GM12873 (cell line): ENCODE results near the gene ANKMY1.

Source experiments
- TF ChIP-seq, protein P1 (sequence below): IDR thresholded peaks from 2 replicates; pipeline ENCODE4 v1.5.1; 2012; ENCODE audit warnings: low read depth, mild to moderate bottlenecking, moderate library complexity, low read length, control low read depth; ENCODE audit not compliant: insufficient read depth; ENCODE audit errors: missing control alignments

The ANKMY1 gene

DNA sequence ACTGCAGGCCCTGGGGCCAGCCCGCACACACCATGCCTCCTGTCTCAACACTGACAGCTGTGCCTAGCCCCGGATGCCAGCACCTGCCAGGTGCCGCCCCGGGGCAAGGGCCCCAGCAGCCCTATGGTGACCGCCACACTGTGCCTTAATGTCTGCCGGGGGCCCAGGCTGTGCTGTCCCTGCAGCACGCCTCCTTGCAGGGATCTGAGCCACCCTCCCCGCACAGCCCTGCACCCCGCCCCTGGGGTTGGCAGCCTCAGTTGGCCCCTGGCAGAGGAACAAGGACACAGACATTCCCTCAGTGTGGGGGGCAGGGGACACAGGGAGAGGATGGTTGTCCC lies 20.3 kb upstream of the ANKMY1 start:
- TF ChIP-seq, protein P1, sequence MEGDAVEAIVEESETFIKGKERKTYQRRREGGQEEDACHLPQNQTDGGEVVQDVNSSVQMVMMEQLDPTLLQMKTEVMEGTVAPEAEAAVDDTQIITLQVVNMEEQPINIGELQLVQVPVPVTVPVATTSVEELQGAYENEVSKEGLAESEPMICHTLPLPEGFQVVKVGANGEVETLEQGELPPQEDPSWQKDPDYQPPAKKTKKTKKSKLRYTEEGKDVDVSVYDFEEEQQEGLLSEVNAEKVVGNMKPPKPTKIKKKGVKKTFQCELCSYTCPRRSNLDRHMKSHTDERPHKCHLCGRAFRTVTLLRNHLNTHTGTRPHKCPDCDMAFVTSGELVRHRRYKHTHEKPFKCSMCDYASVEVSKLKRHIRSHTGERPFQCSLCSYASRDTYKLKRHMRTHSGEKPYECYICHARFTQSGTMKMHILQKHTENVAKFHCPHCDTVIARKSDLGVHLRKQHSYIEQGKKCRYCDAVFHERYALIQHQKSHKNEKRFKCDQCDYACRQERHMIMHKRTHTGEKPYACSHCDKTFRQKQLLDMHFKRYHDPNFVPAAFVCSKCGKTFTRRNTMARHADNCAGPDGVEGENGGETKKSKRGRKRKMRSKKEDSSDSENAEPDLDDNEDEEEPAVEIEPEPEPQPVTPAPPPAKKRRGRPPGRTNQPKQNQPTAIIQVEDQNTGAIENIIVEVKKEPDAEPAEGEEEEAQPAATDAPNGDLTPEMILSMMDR, result no peak

DNA sequence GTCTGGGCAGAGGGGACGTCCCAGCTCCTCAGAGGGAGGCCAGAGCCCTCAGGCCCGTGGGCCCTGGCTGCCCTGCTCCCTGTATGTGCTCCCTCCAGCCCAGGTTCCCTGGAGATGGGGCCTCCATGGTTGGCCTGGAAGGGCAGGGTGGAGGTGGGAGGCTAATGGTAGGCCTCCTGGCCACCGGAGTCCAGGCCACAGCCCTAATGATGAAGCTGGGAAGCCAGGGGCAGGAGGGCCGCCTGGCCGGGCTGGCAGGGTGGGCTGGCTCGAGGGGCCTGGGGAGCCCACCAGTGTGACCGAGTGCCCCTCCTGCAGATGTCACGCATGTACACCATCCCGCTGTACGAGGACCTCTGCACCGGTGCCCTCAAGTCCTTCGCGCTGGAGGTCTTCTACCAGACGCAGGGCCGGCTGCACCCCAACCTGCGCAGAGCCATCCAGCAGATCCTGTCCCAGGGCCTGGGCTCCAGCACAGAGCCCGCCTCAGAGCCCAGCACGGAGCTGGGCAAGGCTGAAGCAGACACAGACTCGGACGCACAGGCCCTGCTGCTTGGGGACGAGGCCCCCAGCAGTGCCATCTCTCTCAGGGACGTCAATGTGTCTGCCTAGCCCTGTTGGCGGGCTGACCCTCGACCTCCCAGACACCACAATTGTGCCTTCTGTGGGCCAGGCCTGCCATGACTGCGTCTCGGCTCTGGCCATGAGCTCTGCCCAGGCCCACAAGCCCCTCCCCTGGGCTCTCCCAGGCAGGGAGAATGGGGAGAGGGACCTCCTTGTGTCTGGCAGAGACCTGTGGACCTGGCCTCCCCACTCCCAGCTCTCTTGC lies 19.7 kb upstream of the ANKMY1 start:
- TF ChIP-seq, protein P1, result no peak

DNA sequence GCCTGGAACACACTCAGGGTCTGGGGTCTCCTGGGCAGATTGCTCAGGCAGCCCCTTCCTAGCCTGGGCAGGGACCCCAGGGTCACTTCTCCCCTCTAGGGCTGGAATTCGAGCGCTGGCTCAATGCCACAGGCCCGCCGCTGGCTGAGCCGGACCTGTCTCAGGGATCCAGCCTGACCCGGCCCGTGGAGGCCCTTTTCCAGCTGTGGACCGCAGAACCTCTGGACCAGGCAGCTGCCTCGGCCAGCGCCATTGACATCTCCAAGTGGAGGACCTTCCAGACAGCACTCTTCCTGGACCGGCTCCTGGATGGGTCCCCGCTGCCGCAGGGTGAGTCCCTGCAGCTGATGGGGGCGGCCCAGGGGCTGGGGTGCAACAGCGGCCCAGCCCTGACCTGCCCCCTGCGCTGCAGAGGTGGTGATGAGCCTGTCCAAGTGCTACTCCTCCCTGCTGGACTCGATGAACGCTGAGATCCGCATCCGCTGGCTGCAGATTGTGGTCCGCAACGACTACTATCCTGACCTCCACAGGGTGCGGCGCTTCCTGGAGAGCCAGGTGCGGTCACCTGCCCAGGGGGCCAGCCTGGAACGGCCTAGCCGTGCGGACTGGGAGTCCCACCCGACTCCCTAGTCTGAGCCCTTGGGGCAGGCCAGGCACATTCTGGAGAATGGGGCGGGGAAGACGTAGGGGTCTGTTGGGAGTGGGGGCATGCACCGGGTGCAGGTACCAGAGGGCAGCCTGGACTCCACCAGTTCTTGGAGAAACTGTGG lies 18.8 kb upstream of the ANKMY1 start:
- TF ChIP-seq, protein P1, result no peak

DNA sequence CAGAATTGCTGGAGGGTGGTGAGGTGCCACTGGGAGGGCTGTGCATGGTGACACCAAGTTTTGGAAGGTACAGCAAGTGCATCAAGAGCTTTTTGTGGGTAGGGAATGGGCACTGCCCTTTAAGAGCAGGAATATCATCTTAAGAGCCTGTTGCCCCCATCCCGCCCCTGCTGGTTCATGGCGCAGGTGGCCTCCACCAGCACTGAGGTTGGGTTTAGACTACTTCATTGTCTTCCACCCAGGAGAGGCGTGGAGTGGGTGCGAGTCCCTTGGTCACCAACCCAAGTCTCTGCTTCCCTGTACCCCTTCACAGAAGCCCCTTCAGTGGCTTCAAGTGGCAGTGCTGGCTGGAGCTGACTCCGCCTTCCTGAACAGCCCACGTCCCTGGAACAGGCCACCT lies 18.2 kb upstream of the ANKMY1 start:
- TF ChIP-seq, protein P1, result no peak

DNA sequence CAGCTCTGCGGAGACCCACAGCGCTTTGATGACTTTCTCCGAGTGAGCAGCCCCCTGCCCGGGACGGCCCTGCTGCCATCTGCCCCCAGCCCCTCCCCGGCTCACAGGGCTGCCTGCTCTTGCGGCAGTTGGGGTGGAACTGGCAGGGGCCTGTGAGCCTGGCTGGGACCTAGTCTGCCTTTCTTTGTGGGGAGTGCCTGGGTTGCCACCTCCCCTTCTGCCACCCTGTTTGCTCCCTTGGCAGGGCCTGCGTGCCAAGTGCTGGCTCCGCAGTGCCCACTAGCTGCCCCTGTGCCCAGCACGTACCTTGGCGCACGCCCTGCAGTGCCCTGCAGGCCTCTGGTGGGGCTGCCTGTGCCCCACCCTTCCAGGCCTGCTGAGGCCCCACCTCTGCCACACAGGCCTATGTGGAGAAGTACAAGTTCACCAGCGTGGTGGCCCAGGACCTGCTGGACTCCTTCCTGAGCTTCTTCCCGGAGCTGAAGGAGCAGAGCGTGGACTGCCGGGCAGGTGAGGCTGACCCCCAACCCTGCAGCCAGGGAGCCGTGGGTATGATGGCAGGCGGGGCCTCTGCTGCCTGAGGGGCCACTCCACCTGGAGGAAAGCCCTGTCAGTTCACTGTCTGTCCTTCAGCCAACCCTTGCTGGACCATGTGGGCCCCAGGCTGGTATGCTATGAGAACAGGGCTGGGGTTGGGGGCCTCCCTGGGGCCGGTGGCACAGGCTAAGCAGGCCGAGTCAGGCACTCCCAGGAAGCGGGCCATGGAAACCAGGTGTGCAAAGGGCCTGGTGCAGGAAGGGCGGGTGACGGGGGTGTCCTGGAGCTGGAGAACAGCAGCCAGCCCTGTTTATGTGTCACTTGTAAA lies 17.5 kb upstream of the ANKMY1 start:
- TF ChIP-seq, protein P1, result no peak

DNA sequence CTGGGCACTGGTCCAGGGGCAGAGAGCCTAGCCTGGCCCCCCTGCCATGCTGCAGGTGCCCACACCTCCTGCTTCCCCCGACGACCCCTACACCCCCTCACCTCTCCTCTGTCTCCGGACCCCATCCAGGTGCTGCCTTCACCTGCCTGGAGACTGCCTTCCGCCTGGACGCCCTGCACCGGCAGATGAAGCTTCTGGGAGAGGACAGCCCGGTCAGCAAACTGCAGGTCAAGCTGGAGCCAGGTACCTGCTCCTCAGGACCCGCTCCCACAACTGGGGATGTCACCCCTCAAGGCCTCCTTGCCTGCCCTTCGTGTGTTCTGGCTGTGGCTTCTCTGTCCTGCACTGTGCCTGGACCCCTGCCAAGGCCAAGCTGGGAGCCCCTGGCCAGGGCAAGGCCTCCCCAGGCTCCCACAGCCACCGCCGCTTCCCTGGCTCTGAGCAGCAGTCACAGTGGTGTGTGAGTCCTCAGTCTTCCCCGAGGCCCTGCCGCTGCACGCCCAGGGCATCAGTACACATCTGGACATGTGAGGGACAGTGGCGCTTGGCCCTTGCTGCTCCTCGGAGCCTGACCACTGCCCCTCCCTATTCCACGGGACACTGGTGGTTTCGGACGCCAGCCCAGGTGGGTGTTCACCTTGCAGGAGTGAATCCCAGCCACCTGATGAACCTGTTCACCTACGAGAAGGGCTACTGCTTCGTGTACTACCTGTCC lies 16.8 kb upstream of the ANKMY1 start:
- TF ChIP-seq, protein P1, result no peak
